ENCODE measurements around the gene CCSER2.

GRCh38 chr10:84452003-84452402, 123.6 kb downstream of the CCSER2 start:
- TF ChIP-seq CTCF (conservative IDR thresholded peaks at IDR 0.05) (no peak), EZH2 (IDR thresholded peaks at IDR 0.05; ENCODE audit: low read depth) (no peak)
